ENCODE measurements around the gene CLTCL1. TPM values are rescaled to one million over a fixed set of nuclear protein-coding genes. Genes with fewer than 3 reads are reported as not detected.

Gene CLTCL1
- total RNA-seq, 1 experiment from 2014 or later = 11.9 TPM

- BruUV-seq (replicated peaks) = no TSS peak
- Histone ChIP-seq H3K9me3 (ENCODE audit: control insufficient read depth, insufficient read depth, low read depth, low read length) (no peaks in the 10 kb centered on the region), H3K4me1 (ENCODE audit: control insufficient read depth, insufficient read depth, low read length) (no peaks in the 10 kb centered on the region), H3K27ac (ENCODE audit: low read length) (no peak overlapping the region), H3K36me3 (ENCODE audit: control insufficient read depth, insufficient read depth, low read length) (no peaks in the 10 kb centered on the region), H3K27me3 (ENCODE audit: control insufficient read depth, insufficient read depth, low read length) (no peaks in the 10 kb centered on the region), H3K4me3 (ENCODE audit: low read depth in 2 of 2, low read length in 2 of 2) (no peak overlapping the region)
- ATAC-seq (no peak), DNase-seq (ENCODE audit: low read depth, low spot score) (no peak)
- no peak for TF ChIP-seq POLR2AphosphoS5 (IDR thresholded peaks at IDR 0.05; ENCODE audit: low read depth, low read length)
- TF ChIP-seq, protein P1, sequence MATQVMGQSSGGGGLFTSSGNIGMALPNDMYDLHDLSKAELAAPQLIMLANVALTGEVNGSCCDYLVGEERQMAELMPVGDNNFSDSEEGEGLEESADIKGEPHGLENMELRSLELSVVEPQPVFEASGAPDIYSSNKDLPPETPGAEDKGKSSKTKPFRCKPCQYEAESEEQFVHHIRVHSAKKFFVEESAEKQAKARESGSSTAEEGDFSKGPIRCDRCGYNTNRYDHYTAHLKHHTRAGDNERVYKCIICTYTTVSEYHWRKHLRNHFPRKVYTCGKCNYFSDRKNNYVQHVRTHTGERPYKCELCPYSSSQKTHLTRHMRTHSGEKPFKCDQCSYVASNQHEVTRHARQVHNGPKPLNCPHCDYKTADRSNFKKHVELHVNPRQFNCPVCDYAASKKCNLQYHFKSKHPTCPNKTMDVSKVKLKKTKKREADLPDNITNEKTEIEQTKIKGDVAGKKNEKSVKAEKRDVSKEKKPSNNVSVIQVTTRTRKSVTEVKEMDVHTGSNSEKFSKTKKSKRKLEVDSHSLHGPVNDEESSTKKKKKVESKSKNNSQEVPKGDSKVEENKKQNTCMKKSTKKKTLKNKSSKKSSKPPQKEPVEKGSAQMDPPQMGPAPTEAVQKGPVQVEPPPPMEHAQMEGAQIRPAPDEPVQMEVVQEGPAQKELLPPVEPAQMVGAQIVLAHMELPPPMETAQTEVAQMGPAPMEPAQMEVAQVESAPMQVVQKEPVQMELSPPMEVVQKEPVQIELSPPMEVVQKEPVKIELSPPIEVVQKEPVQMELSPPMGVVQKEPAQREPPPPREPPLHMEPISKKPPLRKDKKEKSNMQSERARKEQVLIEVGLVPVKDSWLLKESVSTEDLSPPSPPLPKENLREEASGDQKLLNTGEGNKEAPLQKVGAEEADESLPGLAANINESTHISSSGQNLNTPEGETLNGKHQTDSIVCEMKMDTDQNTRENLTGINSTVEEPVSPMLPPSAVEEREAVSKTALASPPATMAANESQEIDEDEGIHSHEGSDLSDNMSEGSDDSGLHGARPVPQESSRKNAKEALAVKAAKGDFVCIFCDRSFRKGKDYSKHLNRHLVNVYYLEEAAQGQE (IDR thresholded peaks at IDR 0.05; ENCODE audit: insufficient read depth in 1 of 2, low read depth in 2 of 2, low read length in 1 of 2) = no peak
- no peak for TF ChIP-seq SIN3A (IDR thresholded peaks at IDR 0.05; ENCODE audit: borderline replicate concordance, insufficient read depth, low read depth, low read length)
- no peak for TF ChIP-seq TCF7L2 (IDR thresholded peaks at IDR 0.05; ENCODE audit: low read depth, low read length)
- TF ChIP-seq, protein P2, sequence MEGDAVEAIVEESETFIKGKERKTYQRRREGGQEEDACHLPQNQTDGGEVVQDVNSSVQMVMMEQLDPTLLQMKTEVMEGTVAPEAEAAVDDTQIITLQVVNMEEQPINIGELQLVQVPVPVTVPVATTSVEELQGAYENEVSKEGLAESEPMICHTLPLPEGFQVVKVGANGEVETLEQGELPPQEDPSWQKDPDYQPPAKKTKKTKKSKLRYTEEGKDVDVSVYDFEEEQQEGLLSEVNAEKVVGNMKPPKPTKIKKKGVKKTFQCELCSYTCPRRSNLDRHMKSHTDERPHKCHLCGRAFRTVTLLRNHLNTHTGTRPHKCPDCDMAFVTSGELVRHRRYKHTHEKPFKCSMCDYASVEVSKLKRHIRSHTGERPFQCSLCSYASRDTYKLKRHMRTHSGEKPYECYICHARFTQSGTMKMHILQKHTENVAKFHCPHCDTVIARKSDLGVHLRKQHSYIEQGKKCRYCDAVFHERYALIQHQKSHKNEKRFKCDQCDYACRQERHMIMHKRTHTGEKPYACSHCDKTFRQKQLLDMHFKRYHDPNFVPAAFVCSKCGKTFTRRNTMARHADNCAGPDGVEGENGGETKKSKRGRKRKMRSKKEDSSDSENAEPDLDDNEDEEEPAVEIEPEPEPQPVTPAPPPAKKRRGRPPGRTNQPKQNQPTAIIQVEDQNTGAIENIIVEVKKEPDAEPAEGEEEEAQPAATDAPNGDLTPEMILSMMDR (IDR thresholded peaks at IDR 0.05) = no peak
- ChIA-PET POLR2A (no interaction called here), CTCF (no interaction called here)
- intact Hi-C loops (cut with micrococcal nuclease; ENCODE audit: unreplicated experiment) = no loop called here
- in situ Hi-C loops (cut with HindIII; ENCODE audit: low pct_unique_long_range_greater_than_20kb, low sequenced_read_pairs) = no loop called here
These were observed 50.5 kb downstream of the CLTCL1 start for GRCh38 chr22:19240813-19241592.

GRCh38 chr22:19239464-19239863 is 52.1 kb downstream of the CLTCL1 start:
- TF ChIP-seq, protein P1 (IDR thresholded peaks at IDR 0.05; ENCODE audit: insufficient read depth in 1 of 2, low read depth in 2 of 2, low read length in 1 of 2) = no peak
- TF ChIP-seq, protein P2 (IDR thresholded peaks at IDR 0.05) = no peak
- no peak for TF ChIP-seq POLR2AphosphoS5 (IDR thresholded peaks at IDR 0.05; ENCODE audit: low read depth, low read length)
- no TSS peak for BruUV-seq (replicated peaks)
- CTCF ChIA-PET = no interaction called here
- POLR2A ChIA-PET = no interaction called here
- intact Hi-C loops (cut with micrococcal nuclease; ENCODE audit: unreplicated experiment) (no loop called here), in situ Hi-C loops (cut with HindIII; ENCODE audit: low pct_unique_long_range_greater_than_20kb, low sequenced_read_pairs) (no loop called here)
- Histone ChIP-seq H3K27me3 (ENCODE audit: control insufficient read depth, insufficient read depth, low read length) (no peaks in the 10 kb centered on the region), H3K27ac (ENCODE audit: low read length) (no peak overlapping the region), H3K36me3 (ENCODE audit: control insufficient read depth, insufficient read depth, low read length) (no peaks in the 10 kb centered on the region), H3K4me3 (ENCODE audit: low read depth in 2 of 2, low read length in 2 of 2) (no peak overlapping the region), H3K9me3 (ENCODE audit: control insufficient read depth, insufficient read depth, low read depth, low read length) (no peaks in the 10 kb centered on the region), H3K4me1 (ENCODE audit: control insufficient read depth, insufficient read depth, low read length) (no peaks in the 10 kb centered on the region)
- DNase-seq (ENCODE audit: low read depth, low spot score) = no peak
- no peak for ATAC-seq
